GM13976 (cell line): Measurements from ENCODE around the gene MARCHF2.

Experiments used
- DNase-seq: peaks from one replicate; pipeline ENCODE4 v3.0.0; 2012; ENCODE audit warnings: low spot score
- in situ Hi-C: fragments of 300-500 bp; cut with MboI; formaldehyde crosslinking; loops from one replicate; pipeline ENCODE4 v1.12.0; 2022; ENCODE audit warnings: low sequenced_read_pairs, mixed read lengths, inconsistent platforms; ENCODE audit not compliant: unreplicated experiment
- TF ChIP-seq, protein P1 (sequence below): IDR thresholded peaks from 2 replicates; pipeline ENCODE4 v1.5.1; 2012; ENCODE audit warnings: borderline replicate concordance, mild to moderate bottlenecking; ENCODE audit not compliant: insufficient read depth; ENCODE audit errors: extremely low read depth, missing control alignments, control extremely low read depth

The MARCHF2 gene

DNA sequence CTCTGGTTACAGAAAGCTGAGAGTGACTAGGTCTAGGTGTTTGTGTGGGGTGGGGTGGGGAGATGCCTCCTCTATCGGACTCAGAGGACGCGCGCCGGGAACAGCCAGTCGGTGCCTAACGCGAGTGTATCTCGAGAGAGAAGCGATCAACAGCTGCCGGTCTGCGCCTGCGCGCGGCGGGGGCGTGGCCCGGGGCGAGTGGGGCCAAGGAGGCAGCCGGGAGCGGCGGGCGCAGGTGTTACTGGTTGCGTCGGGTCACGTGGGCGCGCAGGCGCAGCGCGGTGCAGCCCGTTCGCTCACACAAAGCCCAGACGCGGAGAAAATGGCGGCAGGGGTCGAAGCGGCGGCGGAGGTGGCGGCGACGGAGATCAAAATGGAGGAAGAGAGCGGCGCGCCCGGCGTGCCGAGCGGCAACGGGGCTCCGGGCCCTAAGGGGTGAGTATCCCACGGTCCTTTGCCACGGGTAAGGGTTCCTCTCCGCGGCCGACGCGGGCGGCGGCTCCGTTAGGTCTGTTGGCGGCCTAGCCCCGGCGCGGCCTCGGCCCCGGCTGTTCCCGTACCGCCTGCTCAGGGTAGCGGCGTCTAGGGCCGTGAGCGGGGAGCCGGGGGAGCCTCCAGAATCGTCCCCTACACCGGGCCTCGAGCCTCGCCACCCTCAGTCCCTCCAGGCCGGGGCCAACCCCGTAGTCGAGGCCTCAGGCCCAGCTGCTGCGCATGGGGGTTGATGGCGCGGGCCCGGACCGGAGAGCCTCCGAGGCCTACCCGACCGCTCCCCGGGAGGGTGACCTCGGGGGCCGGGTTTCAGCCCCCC is 31.8 kb downstream of the MARCHF2 start, which contains the start of gene HNRNPM:
TSS of gene HNRNPM (plus strand) at position 299 of the 811 bp plus-strand sequence. CDS start at position 323, 24 bp downstream.
- in situ Hi-C loops: no loop called here
- peak; percentile 100 for DNase-seq
- TF ChIP-seq, protein P1, sequence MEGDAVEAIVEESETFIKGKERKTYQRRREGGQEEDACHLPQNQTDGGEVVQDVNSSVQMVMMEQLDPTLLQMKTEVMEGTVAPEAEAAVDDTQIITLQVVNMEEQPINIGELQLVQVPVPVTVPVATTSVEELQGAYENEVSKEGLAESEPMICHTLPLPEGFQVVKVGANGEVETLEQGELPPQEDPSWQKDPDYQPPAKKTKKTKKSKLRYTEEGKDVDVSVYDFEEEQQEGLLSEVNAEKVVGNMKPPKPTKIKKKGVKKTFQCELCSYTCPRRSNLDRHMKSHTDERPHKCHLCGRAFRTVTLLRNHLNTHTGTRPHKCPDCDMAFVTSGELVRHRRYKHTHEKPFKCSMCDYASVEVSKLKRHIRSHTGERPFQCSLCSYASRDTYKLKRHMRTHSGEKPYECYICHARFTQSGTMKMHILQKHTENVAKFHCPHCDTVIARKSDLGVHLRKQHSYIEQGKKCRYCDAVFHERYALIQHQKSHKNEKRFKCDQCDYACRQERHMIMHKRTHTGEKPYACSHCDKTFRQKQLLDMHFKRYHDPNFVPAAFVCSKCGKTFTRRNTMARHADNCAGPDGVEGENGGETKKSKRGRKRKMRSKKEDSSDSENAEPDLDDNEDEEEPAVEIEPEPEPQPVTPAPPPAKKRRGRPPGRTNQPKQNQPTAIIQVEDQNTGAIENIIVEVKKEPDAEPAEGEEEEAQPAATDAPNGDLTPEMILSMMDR: no peak

DNA sequence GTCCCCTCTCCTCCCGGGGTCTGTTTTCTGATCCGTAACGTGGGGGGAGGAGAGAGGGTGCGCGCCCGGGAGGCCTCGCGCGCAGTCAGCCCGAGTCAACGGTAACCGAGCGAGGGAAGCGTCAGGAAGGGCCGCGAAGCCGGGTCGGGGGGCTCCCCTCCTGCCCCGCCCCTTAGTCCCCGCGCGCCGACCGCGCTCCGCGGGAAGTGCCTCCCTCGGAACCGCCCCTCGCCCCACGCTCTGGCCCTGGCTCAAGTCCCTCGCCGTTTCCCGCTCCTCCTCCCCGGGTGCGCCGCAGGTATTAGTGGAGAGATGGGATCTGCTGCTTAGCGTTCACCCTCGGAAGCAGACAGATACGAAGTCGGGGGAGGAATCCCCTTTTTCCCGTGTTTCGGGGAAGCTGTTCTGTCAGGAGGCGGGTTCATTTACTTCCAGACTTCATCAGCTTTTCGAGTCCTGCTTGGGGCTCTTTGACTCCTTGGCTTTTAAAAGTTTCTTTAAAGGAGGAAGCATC is 32.4 kb downstream of the MARCHF2 start:
- in situ Hi-C loops: no loop called here
- TF ChIP-seq, protein P1: no peak
- peak; percentile 57 for DNase-seq

DNA sequence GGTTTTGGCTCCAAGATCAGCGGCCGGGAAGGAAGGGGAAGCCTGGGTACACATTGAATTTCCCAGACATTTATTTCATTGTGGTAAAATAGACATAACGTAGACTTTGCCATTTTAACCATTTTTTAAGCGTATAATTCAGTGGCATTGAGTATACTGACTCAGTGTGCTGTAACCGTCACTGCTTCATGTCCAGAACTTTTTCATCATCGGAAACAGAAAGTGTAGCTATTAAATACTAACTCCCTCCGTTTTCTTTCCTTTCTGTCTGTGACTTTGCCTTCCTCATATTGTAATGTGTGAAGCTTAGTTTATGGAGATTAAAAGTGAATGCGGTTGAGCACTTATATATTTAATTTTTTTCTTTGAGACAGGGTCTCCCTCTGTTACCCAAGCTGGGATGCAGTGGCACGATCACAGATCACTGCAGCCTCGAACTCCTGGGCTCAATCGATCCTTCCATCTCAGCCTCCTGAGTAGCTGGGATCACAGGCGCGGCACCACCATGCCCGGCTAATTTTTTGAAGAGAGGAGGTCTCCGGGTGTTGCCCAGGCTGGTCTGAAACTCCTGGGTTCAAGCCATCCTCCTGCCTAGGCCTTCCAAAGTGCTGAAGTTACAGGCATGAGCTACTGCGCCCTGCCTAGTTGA is 33.1 kb downstream of the MARCHF2 start:
- TF ChIP-seq, protein P1: no peak
- in situ Hi-C loops: no loop called here
- no peak for DNase-seq

DNA sequence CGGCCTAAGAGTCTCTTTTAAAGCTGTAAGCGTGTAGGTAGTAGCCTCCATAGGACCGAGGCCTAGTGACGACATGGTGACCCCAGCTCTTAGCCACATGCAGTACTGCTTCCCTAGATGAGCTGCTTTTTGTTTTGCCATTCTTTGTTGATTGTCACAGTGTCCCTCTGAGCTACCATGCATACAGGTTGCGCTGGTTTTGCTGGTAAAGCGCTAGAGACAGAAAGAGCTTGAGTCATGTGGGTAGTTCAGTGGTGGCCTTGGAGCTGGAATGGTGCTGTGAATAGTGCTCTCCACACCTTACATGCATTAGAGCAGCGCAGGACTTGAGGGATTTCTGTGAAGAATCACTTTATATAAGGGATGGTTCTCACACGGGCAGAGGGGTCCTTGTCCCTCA is 36.7 kb downstream of the MARCHF2 start:
- TF ChIP-seq, protein P1: no peak
- in situ Hi-C loops: no loop called here
- no peak for DNase-seq

DNA sequence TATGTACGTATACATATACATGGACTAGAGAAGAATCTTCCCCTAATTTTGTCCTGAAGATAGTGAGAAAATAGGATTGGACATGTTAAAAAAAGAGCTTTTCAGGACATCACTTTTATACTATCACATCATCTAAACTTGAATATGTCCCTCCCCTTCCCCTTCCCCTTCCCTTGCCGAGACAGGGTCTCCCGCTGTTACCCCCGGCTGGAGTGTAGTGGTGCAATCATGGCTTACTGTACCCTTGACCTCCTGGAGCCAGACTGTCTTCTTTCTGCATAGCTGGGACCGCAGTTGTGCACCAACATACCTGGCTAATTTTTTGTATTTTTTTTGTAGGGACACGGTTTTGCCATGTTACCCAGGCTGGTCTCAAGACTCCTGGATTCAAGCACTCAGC is 38.3 kb downstream of the MARCHF2 start:
- TF ChIP-seq, protein P1: no peak
- in situ Hi-C loops: no loop called here
- no peak for DNase-seq

DNA sequence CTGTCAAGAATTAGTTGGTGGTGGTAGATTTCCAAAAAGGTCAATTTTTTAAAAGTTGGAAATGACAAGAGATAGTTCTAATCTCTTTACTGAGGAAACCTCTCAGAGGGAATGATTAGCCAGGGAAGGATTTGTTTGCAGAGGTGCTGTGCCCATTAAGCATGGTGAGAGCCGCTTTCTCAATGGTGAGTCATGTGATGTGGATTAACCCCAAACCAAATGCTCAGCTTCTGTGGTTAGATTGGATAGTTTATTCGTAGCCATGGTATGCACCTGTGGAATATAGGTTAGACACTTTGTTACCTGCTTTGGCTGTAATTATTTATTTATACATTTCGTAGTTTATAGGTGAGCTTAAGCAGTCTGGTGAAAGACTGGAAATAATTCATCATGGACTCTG is 38.8 kb downstream of the MARCHF2 start:
- TF ChIP-seq, protein P1: no peak
- in situ Hi-C loops: no loop called here
- DNase-seq: no peak
